Body of pancreas (tissue), 4 donors: Measurements from ENCODE around the gene PCSK9.

Experiments
- POLR2A ChIP-seq, 3 donors: fragments of 450-650 bp; IDR thresholded peaks; one replicate each; pipeline ENCODE4 v1.6.1; 2016; ENCODE audit warnings: antibody characterized with exemption in 3 of 3, mild to moderate bottlenecking in 2 of 3
- TF ChIP-seq, protein P1 (sequence below), 7 experiments: fragments of 450-650 bp in 4 of 7; fragments of 200-600 bp in 3 of 7; sonication (generic) in 3 of 7; IDR thresholded peaks; one replicate each; pipeline ENCODE4 v1.5.1; 2016 to 2019; ENCODE audit warnings: antibody characterized with exemption in 7 of 7

DNA sequence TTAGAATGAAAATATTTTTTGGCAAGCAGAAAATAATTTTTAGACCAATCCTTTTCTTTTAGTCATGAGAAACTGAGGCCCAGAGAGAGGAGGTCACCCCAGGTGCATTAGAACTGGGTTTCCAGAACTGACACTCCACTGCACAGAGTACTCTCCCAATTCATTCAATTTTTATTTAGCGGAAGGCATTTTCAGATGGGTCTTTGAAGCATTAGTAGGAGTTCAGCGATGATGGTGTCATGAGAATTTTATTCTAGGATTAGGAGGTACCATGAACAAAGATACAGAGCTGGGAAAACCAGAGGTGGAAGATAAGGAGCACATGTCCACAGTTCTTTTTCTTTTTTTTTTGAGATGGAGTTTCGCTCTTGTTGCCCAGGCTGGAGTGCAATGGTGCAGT, 2.3 kb downstream of the PCSK9 start:
- TF ChIP-seq, protein P1, sequence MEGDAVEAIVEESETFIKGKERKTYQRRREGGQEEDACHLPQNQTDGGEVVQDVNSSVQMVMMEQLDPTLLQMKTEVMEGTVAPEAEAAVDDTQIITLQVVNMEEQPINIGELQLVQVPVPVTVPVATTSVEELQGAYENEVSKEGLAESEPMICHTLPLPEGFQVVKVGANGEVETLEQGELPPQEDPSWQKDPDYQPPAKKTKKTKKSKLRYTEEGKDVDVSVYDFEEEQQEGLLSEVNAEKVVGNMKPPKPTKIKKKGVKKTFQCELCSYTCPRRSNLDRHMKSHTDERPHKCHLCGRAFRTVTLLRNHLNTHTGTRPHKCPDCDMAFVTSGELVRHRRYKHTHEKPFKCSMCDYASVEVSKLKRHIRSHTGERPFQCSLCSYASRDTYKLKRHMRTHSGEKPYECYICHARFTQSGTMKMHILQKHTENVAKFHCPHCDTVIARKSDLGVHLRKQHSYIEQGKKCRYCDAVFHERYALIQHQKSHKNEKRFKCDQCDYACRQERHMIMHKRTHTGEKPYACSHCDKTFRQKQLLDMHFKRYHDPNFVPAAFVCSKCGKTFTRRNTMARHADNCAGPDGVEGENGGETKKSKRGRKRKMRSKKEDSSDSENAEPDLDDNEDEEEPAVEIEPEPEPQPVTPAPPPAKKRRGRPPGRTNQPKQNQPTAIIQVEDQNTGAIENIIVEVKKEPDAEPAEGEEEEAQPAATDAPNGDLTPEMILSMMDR (IDR thresholded peaks at IDR 0.05) = no peak
- TF ChIP-seq POLR2A (IDR thresholded peaks at IDR 0.05) = no peak
